HG03103 (cell line): ENCODE measurements around the gene HHATL.

Experiments used
- ATAC-seq: cut with Tn5 transposase; IDR thresholded peaks from one replicate; pipeline ENCODE4 v1.9.1; 2021; ENCODE audit warnings: low read depth; ENCODE audit not compliant: unreplicated experiment

Gene HHATL

GRCh38 chr3:42700366-42701288, 2.0 kb downstream of the HHATL start:
- ATAC-seq = no peak

- no peak for ATAC-seq
Observed at GRCh38 chr3:42699511-42699971, 3.1 kb downstream of the HHATL start.

GRCh38 chr3:42698911-42699230, 3.7 kb downstream of the HHATL start:
- ATAC-seq = no peak

- ATAC-seq = no peak
Observed at GRCh38 chr3:42698216-42698910, 4.2 kb downstream of the HHATL start.

GRCh38 chr3:42697289-42698051, 5.1 kb downstream of the HHATL start:
- ATAC-seq = no peak

GRCh38 chr3:42696356-42697288, 6.0 kb downstream of the HHATL start:
- ATAC-seq = no peak

- ATAC-seq = no peak
Observed at GRCh38 chr3:42694366-42694765, 8.2 kb downstream of the HHATL start.

- no peak for ATAC-seq
Observed at GRCh38 chr3:42693530-42693930, 9.1 kb downstream of the HHATL start.

GRCh38 chr3:42692667-42693529, 9.7 kb downstream of the HHATL start:
- no peak for ATAC-seq

GRCh38 chr3:42691816-42692666, 10.6 kb downstream of the HHATL start:
- ATAC-seq = no peak

GRCh38 chr3:42690766-42691680, 11.6 kb downstream of the HHATL start:
- no peak for ATAC-seq

- ATAC-seq = no peak
Observed at GRCh38 chr3:42690191-42690590, 12.4 kb downstream of the HHATL start.

GRCh38 chr3:42689421-42690014, 13.1 kb downstream of the HHATL start:
- no peak for ATAC-seq

GRCh38 chr3:42688487-42689420, 13.8 kb downstream of the HHATL start:
- no peak for ATAC-seq

GRCh38 chr3:42688016-42688415, 14.6 kb downstream of the HHATL start:
- no peak for ATAC-seq
